Heart left ventricle (tissue), 16 donors: Measurements from ENCODE around the gene SRRM2. TPM values are rescaled to one million over a fixed set of nuclear protein-coding genes. Genes with fewer than 3 reads are reported as not detected.

Experiments
- ATAC-seq, 4 donors: fragments of 200-7000 bp; cut with Tn5 transposase; one replicate each; pipeline ENCODE4 v1.9.1; 2020 to 2022; ENCODE audit warnings: moderate library complexity in 4 of 4, mild to moderate bottlenecking in 3 of 4, moderate number of reproducible peaks in 1 of 4
- DNase-seq, 5 donors: peaks; one replicate each; pipeline ENCODE4 v3.0.0-alpha.2; 2020
- H3K27ac ChIP-seq, 12 donors: fragments of 200-600 bp; sonication (generic) in 4 of 12; one replicate each; pipeline versions ENCODE4 v1.5.0 to v1.8.0; 2016 to 2022; ENCODE audit warnings: mild to moderate bottlenecking in 2 of 12
- H3K27me3 ChIP-seq, 9 donors: fragments of 200-600 bp; sonication (generic) in 2 of 9; one replicate each; pipeline versions ENCODE4 v1.5.1 to v1.8.0; 2016 to 2022; ENCODE audit warnings: mild to moderate bottlenecking in 3 of 9
- H3K36me3 ChIP-seq, 9 donors: fragments of 200-600 bp; sonication (generic) in 2 of 9; one replicate each; pipeline versions ENCODE4 v1.5.0 to v1.8.0; 2018 to 2022; ENCODE audit warnings: mild to moderate bottlenecking in 2 of 9
- H3K4me1 ChIP-seq, 12 donors: fragments of 200-600 bp; sonication (generic) in 4 of 12; one replicate each; pipeline versions ENCODE4 v1.5.0 to v1.8.0; 2016 to 2022; ENCODE audit warnings: mild to moderate bottlenecking in 3 of 12
- H3K4me3 ChIP-seq, 12 donors: fragments of 200-600 bp; sonication (generic) in 4 of 12; one replicate each; pipeline versions ENCODE4 v1.5.0 to v1.8.0; 2017 to 2022; ENCODE audit warnings: mild to moderate bottlenecking in 9 of 12, moderate library complexity in 4 of 12
- H3K9me3 ChIP-seq, 12 donors: fragments of 200-600 bp; sonication (generic) in 4 of 12; one replicate each; pipeline versions ENCODE4 v1.5.0 to v1.8.0; 2016 to 2022; ENCODE audit warnings: mild to moderate bottlenecking in 1 of 12
- CTCF ChIP-seq, 12 donors: fragments of 200-600 bp; sonication (generic) in 4 of 12; IDR thresholded peaks; one replicate each; pipeline versions ENCODE4 v1.5.0 to v1.8.0; 2018 to 2022; ENCODE audit warnings: antibody characterized with exemption in 12 of 12, mild to moderate bottlenecking in 5 of 12
- POLR2A ChIP-seq, 2 donors: fragments of 450-650 bp; IDR thresholded peaks; one replicate each; pipeline ENCODE4 v1.6.1; 2017; ENCODE audit warnings: antibody characterized with exemption in 2 of 2, mild to moderate bottlenecking in 2 of 2, moderate library complexity in 2 of 2
- WGBS, 4 donors: extraction: QIAGEN DNeasy Blood & Tissue Kit in 2 of 4; methylation state at CpG; one replicate each; pipeline versions ENCODE4 v1.1.5 to v1.1.7; 2013 to 2018; 5-methylcytosine and 5-hydroxymethylcytosine counted together
- intact Hi-C, 10 donors: fragments of 100-400 bp; cut with DNase I; formaldehyde crosslinking; loops; one replicate each; pipeline versions ENCODE4 v1.11.1 to v1.14.2; 2022
- polyA plus RNA-seq, 2 donors: library from polyadenylated mRNA; stranded (reverse); fragments of 200-250 nt; gene quantifications; one replicate each; pipeline ENCODE4 v1.2.3, GENCODE V29; 2013
- total RNA-seq, 9 donors: library from RNA; depleted of rRNA in 2 of 9; stranded (reverse); fragments of >200 nt in 2 of 9; fragmentation: NEBNext Ultra II Directional in 3 of 9; extraction: Animal tissue kit (Norgen Biotek cat#: 25700) in 3 of 9; gene quantifications; one replicate each; pipeline versions ENCODE4 v1.1.0 to v1.2.4, GENCODE V29; 2016 to 2023
- donor health status: ischemic (EF 13 %, LVEDD 7.1; RV severe dilation, severe dysfunction).
- donor health status: healthy with polysubstance abuse.
- donor health status: DM: no; HTN: yes; CAD: no.
- donor health status: DM: no; HTN: no; CAD: no.
- donor health status: ischemic (EF 25% LVEDD 6.9; RV normal size, moderate dysfunction).
- donor health status: ischemic (EF 25% LVEDD 5.7; RV mildly dilated, moderate dysfunction).
- donor health status: healthy.
- donor health status: DM: yes; HTN: yes; CAD: no.
- donor health status: ischemic (EF 35%, LVEDD 5.7; RV mildly dilated, moderate dysfunction).
- donor health status: nonischemic (EF 11% LVEDD 7.7; RV severe dilation, severe dysfunction).
- donor health status: DM: yes; HTN: yes; CAD: no.
- donor health status: PGD.
- donor health status: ischemic (EF 29% LVEDD 5.4; RV normal size, mild dysfunction).
- donor health status: nonischemic (EF 23%, LVEDD 6.1; RV moderate dilation, normal function).

SRRM2 gene
- total and polyA plus RNA-seq, 11 donors = 112 to 540 (median 233) TPM

DNA sequence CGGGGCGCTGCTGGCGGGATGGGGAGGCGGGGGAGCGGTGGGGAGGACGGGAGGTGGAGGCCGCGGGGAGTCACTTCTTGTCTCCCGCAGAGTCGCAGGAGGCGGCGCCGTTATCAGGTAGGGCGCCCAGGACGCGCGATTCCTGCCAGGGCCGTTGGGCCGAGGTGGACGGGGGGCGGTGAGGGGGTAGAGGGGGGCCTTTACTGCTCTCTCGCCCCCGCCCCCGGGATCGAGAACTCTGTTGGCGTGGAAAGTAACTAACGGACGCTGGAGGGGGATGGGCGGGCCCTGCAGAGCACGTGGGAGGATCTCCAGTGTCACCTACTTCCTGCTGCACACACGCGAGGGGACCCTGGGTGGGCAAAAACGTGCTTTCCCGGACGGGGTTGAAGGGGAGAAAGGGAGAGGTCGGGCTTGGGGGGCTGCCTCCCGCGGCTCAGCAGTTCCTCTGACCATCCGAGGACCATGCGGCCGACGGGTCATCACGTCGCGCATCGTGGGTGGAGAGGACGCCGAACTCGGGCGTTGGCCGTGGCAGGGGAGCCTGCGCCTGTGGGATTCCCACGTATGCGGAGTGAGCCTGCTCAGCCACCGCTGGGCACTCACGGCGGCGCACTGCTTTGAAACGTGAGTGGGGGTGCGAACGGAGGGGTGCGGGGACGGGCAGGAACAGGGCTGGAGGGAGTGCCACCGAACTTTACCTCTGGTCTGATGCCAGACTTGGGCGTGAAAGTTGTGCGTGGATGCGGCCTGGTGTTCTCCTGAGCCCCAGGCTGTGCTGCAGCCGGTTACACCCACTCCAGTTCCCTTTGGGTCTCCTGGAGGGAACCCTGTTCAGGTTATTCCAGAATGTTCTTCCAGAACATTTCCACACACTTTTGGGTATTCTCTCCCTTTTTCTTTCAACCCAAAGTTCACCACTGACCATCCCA, 65.2 kb downstream of the SRRM2 start:
- H3K4me1 ChIP-seq = no peaks in the 10 kb centered on the region
- DNase-seq (no peak), ATAC-seq (no peak)
- no peaks in the 10 kb centered on the region for H3K36me3 ChIP-seq
- no peaks in the 10 kb centered on the region for H3K9me3 ChIP-seq
- intact Hi-C loops = no loop called here
- peaks cover 0 to 53% (median 9%) of the 10 kb centered on the region in 9 donors for H3K27me3 ChIP-seq
- 64 to 77% (median 67%) methylated on average over 65 to 68 of the region's 68 CpGs for WGBS, 4 donors
- H3K27ac ChIP-seq = no peak overlapping the region
- TF ChIP-seq CTCF (IDR thresholded peaks at IDR 0.05) (no peak), POLR2A (IDR thresholded peaks at IDR 0.05) (no peak)
- peak overlapping the region in 1 of 12 donors; percentile 13 for H3K4me3 ChIP-seq

DNA sequence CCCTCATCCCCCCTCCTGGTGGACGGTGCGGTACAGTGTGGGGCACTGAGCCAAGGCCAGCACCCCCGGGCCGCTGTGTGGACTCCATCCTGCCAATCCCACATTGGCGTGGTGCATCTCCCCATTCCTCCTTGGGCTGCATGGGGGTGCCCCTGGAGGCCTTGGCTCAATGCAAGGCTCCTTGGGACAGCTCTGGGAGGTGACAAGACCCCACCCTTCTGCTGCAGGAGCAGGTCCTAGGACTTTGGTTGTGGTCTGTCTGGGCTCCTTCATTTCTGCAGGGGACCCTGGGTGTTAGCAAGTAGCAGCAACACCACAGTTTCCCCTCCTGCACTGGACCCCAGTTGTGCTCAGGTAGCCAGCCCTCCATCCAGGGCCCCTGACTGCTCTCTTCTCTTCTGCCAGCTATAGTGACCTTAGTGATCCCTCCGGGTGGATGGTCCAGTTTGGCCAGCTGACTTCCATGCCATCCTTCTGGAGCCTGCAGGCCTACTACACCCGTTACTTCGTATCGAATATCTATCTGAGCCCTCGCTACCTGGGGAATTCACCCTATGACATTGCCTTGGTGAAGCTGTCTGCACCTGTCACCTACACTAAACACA, 65.9 kb downstream of the SRRM2 start:
- WGBS, 4 donors = 77 to 81% (median 80%) methylated on average over 10 of the region's 10 CpGs
- no peak for ATAC-seq
- peaks cover 0 to 53% (median 9%) of the 10 kb centered on the region in 9 donors for H3K27me3 ChIP-seq

GRCh38 chr16:2819179-2819938, 66.9 kb downstream of the SRRM2 start:
- Histone ChIP-seq H3K36me3 (no peaks in the 10 kb centered on the region), H3K27ac (no peak overlapping the region), H3K27me3 (peaks cover 0 to 53% (median 9%) of the 10 kb centered on the region in 9 donors), H3K4me3 (no peak overlapping the region), H3K4me1 (no peaks in the 10 kb centered on the region), H3K9me3 (no peaks in the 10 kb centered on the region)
- ATAC-seq (no peak), DNase-seq (no peak)
- WGBS, 4 donors = 80 to 86% (median 83%) methylated on average over 16 to 18 of the region's 18 CpGs
- TF ChIP-seq CTCF (IDR thresholded peaks at IDR 0.05) (no peak), POLR2A (IDR thresholded peaks at IDR 0.05) (no peak)
- intact Hi-C loops = no loop called here

More for the DNA sequence above, 65.9 kb downstream of the SRRM2 start:
- Histone ChIP-seq H3K27ac (no peak overlapping the region), H3K4me3 (no peak overlapping the region), H3K4me1 (no peaks in the 10 kb centered on the region), H3K36me3 (no peaks in the 10 kb centered on the region), H3K9me3 (no peaks in the 10 kb centered on the region)
- no peak for DNase-seq
- intact Hi-C loops = no loop called here
- no peak for TF ChIP-seq CTCF (IDR thresholded peaks at IDR 0.05)
- TF ChIP-seq POLR2A (IDR thresholded peaks at IDR 0.05) = no peak
